ENCODE data around the gene EMP2. TPM values are rescaled to one million over a fixed set of nuclear protein-coding genes. Genes with fewer than 3 reads are reported as not detected.

The EMP2 gene
- total and polyA plus RNA-seq, 5 donors, result 34.4 to 85.0 (median 73.6) TPM

DNA sequence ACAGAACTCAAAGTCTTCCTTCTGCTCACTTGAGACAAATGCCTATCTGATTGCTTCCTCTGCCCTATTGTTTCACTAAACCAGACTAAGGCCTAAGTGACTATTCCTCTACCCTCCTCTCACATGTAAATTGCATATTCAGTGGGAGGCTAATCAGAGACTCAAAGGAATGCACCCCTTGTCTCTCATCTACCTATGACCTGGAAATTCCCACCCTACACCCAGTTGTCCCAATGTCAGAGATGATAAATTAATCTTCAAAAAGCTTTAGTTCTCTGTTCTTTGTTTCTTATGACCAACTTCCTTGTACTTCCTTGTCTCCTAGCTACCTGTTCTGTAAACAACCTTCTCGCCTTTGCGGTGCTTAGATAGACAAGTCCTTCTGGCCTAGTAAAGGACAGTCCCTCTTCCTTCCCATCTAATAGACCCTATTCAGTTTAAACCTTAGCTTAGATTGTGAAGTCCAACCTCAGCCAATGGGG lies 76.0 kb downstream of the EMP2 start:
- Histone ChIP-seq H3K27me3 (ENCODE audit: control insufficient read depth, insufficient read depth) (no peaks in the 10 kb centered on the region), H3K27ac (ENCODE audit: low read length) (no peak overlapping the region), H3K4me1 (ENCODE audit: control insufficient read depth, insufficient read depth, low read length) (no peaks in the 10 kb centered on the region), H3K9me3 (ENCODE audit: control insufficient read depth, low read length) (no peaks in the 10 kb centered on the region), H3K4me3 (ENCODE audit: low read length) (no peak overlapping the region)
- ATAC-seq (peak in 1 of 2 donors; percentile 60), DNase-seq (no peak)
- WGBS, result 72% methylated on average over 2 of the region's 2 CpGs
- intact Hi-C loops (cut with DNase I), result loop anchor here in 2 of 4 donors (5.0 kb wide), 1 partner anchor 187 kb away; no protein-coding TSS in a partner anchor

DNA sequence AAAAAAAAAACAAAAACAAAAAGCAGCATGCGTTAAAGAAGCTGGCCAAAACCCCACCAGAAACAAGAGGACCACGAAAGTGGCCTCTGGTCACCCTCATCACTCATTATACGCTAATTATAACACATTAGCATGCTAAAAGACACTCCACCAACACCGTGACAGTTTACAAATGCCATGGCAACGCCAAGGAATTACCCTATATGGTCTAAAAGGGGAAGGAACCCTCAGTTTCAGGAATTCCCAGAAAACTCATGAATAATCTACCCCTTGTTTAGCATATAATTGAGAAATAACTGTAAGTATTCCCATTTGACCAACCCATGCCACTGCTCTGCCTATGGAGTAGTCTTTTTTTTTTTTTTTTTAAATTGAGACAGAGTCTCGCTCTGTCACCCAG lies 77.6 kb downstream of the EMP2 start:
- DNase-seq (no peak), ATAC-seq (no peak)
- no peak overlapping the region for H3K4me3 ChIP-seq (ENCODE audit: low read length)
- H3K27ac ChIP-seq (ENCODE audit: low read length), result no peak overlapping the region
- intact Hi-C loops (cut with DNase I), result loop anchor here in 2 of 4 donors (5.0 kb wide), 1 partner anchor 185 kb away; no protein-coding TSS in a partner anchor
- no peaks in the 10 kb centered on the region for H3K4me1 ChIP-seq (ENCODE audit: control insufficient read depth, insufficient read depth, low read length)
- H3K27me3 ChIP-seq (ENCODE audit: control insufficient read depth, insufficient read depth), result no peaks in the 10 kb centered on the region
- H3K9me3 ChIP-seq (ENCODE audit: control insufficient read depth, low read length), result no peaks in the 10 kb centered on the region
- WGBS, result 94% methylated on average over 6 of the region's 6 CpGs

DNA sequence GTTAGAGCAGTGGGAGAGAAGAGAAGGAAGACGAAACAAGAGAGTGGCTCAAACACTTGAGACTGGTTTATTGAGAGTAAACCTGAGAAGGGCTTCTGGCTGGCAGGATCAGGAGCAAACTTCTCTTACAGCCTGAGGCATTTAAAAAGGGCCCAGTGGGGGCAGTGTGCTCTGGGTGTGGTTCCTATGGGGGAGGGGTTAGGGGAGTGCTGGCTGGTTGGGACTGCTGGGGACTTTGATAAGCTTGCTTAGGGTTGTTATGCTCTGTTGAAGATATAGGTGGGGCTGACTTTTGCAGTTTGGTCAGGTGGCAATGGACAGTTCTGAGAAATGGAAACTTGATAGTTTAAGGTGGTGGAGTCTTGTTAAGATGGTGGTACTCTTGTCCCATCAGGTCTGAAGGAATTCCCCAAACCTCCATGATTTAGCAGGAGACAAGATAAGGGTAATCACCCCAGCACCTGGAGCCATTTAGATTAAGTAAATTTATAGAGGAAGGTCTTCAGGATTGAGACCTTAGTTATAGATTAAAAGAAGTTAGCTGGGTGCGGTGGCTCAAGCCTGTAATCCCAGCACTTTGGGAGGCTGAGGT lies 79.3 kb downstream of the EMP2 start:
- Histone ChIP-seq H3K27ac (ENCODE audit: low read length) (no peak overlapping the region), H3K27me3 (ENCODE audit: control insufficient read depth, insufficient read depth) (no peaks in the 10 kb centered on the region), H3K9me3 (ENCODE audit: control insufficient read depth, low read length) (no peaks in the 10 kb centered on the region), H3K4me1 (ENCODE audit: control insufficient read depth, insufficient read depth, low read length) (no peaks in the 10 kb centered on the region), H3K4me3 (ENCODE audit: low read length) (no peak overlapping the region)
- no peak for ATAC-seq
- no peak for DNase-seq
- intact Hi-C loops (cut with DNase I), result loop anchor here in 2 of 4 donors (5.0 kb wide), 1 partner anchor 184 kb away; no protein-coding TSS in a partner anchor
- WGBS, result 97% methylated on average over 2 of the region's 2 CpGs

DNA sequence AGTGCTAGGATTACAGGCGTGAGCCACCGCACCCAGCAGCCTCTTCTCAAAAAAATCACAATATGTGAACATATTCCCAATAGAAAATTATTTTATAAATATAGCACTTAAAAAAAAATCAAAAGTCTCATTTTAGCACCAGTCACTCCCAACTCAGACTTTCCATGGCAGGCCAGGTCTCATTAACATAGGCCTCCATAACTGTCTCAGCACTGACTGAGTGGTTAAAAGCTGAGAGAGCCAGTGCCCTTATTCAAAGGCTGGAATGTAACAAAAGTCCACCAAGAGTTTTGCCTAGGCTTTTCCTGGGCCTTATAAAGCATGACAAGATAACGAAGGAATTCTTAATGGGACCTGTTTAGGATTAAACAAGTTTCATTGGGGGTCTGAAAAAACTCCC lies 79.8 kb downstream of the EMP2 start:
- ATAC-seq (no peak), DNase-seq (no peak)
- 99% methylated on average over 3 of the region's 3 CpGs for WGBS
- no peak overlapping the region for H3K27ac ChIP-seq (ENCODE audit: low read length)
- H3K9me3 ChIP-seq (ENCODE audit: control insufficient read depth, low read length), result no peaks in the 10 kb centered on the region
- no peaks in the 10 kb centered on the region for H3K4me1 ChIP-seq (ENCODE audit: control insufficient read depth, insufficient read depth, low read length)
- intact Hi-C loops (cut with DNase I), result loop anchor here in 2 of 4 donors (5.0 kb wide), 1 partner anchor 183 kb away; no protein-coding TSS in a partner anchor
- H3K27me3 ChIP-seq (ENCODE audit: control insufficient read depth, insufficient read depth), result no peaks in the 10 kb centered on the region
- H3K4me3 ChIP-seq (ENCODE audit: low read length), result no peak overlapping the region

DNA sequence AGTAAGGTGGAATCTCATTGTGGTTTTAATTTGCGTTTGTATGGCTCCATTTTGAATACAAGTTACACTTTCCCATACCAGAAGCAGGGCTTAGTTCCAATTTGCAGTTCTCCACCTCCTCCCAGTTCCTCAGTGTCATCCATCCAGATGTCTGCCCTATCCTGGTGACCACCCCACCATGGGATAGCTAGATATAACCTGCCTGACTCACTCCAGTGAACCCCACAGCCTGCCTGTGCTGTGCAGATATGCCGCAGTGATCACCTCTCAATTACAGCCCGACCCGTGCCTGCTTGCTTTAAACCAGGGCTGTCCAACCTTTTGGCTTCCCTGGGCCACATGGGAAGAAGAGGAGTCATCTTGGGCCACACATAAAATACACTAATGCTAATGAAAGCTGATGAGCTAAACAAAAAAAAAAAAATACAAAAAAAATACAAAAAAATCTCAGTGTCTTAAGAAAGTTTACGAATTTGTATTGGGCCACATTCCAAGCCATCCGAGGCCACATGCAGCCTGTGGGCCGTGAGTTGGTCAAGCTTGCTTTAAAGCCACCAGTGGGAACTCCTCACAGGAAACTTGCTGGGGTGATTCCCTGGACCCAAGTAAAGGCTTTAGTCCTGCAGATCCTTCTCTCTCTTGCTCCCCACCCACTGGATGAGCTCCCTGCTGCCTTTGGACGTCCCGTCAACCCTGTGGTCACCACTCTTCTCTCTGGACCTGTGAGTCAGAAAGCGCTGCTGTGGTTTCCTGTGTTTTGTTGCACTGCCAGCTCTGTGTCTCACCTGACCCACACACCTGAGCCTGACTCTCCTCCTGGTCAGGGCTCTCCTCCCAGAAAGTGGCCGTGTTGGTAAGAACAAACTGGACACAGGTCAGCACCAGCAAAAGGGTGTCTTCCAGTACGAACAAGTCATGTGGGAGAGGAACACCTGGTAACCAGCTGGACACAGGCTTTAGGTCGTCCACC lies 83.0 kb downstream of the EMP2 start:
- 91% methylated on average over 13 of the region's 13 CpGs for WGBS
- Histone ChIP-seq H3K4me1 (ENCODE audit: control insufficient read depth, insufficient read depth, low read length) (no peaks in the 10 kb centered on the region), H3K4me3 (ENCODE audit: low read length) (no peak overlapping the region), H3K27me3 (ENCODE audit: control insufficient read depth, insufficient read depth) (no peaks in the 10 kb centered on the region), H3K27ac (ENCODE audit: low read length) (no peak overlapping the region), H3K9me3 (ENCODE audit: control insufficient read depth, low read length) (no peaks in the 10 kb centered on the region)
- DNase-seq (no peak), ATAC-seq (no peak)
- intact Hi-C loops (cut with DNase I), result no loop called here

DNA sequence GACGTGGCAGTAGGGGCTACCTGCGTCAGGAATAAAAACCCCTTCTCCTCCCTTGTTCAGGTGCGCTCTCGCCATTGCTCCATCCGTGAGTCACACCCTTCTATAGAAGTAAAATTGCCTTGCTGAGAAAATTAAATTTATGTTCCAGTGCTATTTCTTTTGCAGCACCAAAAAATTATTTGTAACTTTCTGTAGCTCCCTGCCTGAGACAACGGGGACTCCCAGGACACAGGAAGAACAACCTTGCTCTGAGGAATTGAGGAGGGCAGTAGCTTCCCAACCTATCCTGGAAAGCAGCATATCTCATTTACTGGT lies 85.4 kb downstream of the EMP2 start:
- ATAC-seq (no peak), DNase-seq (no peak)
- no peaks in the 10 kb centered on the region for H3K27me3 ChIP-seq (ENCODE audit: control insufficient read depth, insufficient read depth)
- WGBS, result 97% methylated on average over 6 of the region's 6 CpGs
- no peaks in the 10 kb centered on the region for H3K9me3 ChIP-seq (ENCODE audit: control insufficient read depth, low read length)
- H3K4me1 ChIP-seq (ENCODE audit: control insufficient read depth, insufficient read depth, low read length), result no peaks in the 10 kb centered on the region
- intact Hi-C loops (cut with DNase I), result no loop called here
- H3K27ac ChIP-seq (ENCODE audit: low read length), result no peak overlapping the region
- H3K4me3 ChIP-seq (ENCODE audit: low read length), result no peak overlapping the region

DNA sequence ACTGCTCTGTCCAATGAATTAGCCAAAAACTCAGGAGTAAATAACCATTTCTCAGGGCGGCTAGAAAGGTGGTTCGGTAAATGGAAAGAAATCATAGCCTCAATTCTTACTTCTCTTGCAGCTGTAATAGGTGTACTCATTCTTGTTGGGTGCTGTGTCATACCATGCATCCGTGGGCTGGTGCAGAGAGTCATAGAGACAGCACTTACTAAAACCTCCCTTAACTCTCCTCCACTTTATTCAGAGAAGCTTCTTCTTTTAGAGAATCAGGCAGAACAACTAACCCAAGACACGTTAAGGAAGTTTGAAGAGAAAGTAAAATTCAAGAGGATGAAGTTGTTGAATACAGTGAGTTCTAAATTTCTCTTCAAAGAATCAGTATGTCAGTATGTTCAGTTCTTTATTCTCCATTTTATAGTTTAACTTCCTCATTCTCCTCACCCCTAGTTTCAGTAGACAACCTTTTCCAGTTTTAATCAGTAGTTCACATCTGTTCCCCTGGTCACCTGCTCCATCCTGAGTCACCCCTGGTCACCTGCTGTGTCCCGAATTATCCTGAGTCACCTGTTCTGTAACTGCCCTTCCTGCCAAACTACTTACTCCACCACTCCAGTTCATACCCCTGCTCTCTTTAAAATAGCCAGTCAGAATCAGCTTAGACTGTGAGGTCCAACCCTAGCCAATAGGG lies 85.9 kb downstream of the EMP2 start:
- intact Hi-C loops (cut with DNase I), result no loop called here
- no peak for ATAC-seq
- Histone ChIP-seq H3K9me3 (ENCODE audit: control insufficient read depth, low read length) (no peaks in the 10 kb centered on the region), H3K4me3 (ENCODE audit: low read length) (no peak overlapping the region), H3K27ac (ENCODE audit: low read length) (no peak overlapping the region), H3K4me1 (ENCODE audit: control insufficient read depth, insufficient read depth, low read length) (no peaks in the 10 kb centered on the region), H3K27me3 (ENCODE audit: control insufficient read depth, insufficient read depth) (no peaks in the 10 kb centered on the region)
- no peak for DNase-seq
- WGBS, result 74% methylated on average over 5 of the region's 5 CpGs

DNA sequence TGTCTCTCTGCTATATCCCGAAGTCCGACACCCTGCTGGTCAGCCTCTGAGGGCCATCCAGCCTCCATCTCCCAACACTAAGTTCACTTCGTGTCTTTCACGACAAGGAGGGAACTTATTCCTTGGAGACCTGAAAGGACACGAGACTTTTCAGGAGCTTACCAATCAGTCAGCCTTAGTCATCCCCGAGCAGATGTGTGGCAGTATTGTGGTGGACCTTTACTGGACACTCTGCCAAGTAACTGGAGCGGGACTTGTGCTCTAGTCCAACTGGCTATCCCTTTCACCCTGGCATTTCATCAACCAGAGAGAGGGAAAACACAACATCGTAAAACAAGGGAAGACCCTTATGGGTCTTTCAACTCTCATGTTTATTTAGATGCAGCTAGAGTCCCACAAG lies 87.1 kb downstream of the EMP2 start:
- DNase-seq, result no peak
- 92% methylated on average over 8 of the region's 8 CpGs for WGBS

DNA sequence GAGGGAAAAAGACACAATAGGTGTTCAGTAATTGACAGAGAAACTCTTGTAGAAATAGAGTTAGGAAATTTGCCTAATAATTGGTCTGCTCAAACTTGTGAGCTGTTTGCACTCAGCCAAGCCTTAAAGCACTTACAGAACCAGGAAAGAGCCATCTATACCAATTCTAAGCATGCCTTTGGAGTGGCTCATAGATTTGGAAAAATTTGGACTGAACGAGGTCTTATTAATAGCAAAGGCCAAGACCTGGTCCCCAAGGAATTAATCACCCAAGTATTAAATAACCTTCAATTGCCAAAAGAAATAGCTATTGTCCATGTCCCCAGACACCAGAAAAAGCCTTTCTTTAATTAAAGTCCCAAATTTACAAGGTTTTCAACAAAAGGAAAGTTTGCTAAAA lies 90.3 kb downstream of the EMP2 start:
- intact Hi-C loops (cut with DNase I), result no loop called here
- Histone ChIP-seq H3K4me1 (ENCODE audit: control insufficient read depth, insufficient read depth, low read length) (no peaks in the 10 kb centered on the region), H3K27ac (ENCODE audit: low read length) (no peak overlapping the region), H3K27me3 (ENCODE audit: control insufficient read depth, insufficient read depth) (no peaks in the 10 kb centered on the region), H3K9me3 (ENCODE audit: control insufficient read depth, low read length) (no peaks in the 10 kb centered on the region), H3K4me3 (ENCODE audit: low read length) (no peak overlapping the region)
- WGBS, result 41% methylated on average over 1 of the region's 1 CpG
- no peak for ATAC-seq
- no peak for DNase-seq

More for the DNA sequence above, 87.1 kb downstream of the EMP2 start:
- H3K27me3 ChIP-seq (ENCODE audit: control insufficient read depth, insufficient read depth), result no peaks in the 10 kb centered on the region
- H3K27ac ChIP-seq (ENCODE audit: low read length), result no peak overlapping the region
- no peaks in the 10 kb centered on the region for H3K4me1 ChIP-seq (ENCODE audit: control insufficient read depth, insufficient read depth, low read length)
- intact Hi-C loops (cut with DNase I), result no loop called here
- no peak for ATAC-seq
- H3K4me3 ChIP-seq (ENCODE audit: low read length), result no peak overlapping the region
- no peaks in the 10 kb centered on the region for H3K9me3 ChIP-seq (ENCODE audit: control insufficient read depth, low read length)

DNA sequence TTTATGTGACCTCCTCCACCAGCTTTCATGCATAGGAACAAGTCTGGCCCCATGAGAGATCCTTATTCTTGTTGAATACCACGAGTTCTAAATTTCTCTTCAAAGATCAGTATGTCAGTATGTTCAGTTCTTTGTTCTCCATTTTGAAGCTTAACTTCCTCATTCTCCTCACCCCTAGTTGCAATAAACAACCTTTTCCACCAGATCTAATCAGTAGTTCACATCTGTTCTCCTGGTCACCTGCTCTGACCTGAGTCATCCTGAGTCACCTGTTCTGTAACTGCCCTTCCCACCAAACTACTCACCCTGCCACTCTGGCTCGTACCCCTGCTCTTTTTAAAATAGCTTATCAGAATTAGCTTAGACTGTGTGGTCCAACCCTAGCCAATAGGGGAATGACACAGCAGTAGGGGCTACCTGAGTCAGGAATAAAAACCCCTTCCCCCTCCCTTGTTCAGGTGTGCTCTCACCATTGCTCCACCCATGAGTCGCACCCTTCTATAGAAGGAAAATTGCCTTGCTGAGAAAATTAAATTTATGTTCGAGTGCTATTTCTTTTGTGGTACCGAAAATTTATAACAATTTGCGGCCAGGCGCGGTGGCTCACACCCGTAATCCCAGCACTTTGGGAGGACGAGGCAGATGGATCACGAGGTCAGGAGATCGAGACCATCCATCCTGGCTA lies 94.6 kb downstream of the EMP2 start:
- DNase-seq, result no peak
- WGBS, result 94% methylated on average over 12 of the region's 12 CpGs
- intact Hi-C loops (cut with DNase I), result no loop called here
- no peak for ATAC-seq
- Histone ChIP-seq H3K27me3 (ENCODE audit: control insufficient read depth, insufficient read depth) (no peaks in the 10 kb centered on the region), H3K9me3 (ENCODE audit: control insufficient read depth, low read length) (no peaks in the 10 kb centered on the region), H3K27ac (ENCODE audit: low read length) (no peak overlapping the region), H3K4me1 (ENCODE audit: control insufficient read depth, insufficient read depth, low read length) (no peaks in the 10 kb centered on the region), H3K4me3 (ENCODE audit: low read length) (no peak overlapping the region)
